ENCODE measurements around the gene GTPBP2.
A peak's percentile ranks its signal among the peaks of the same experiment; 100 is the strongest.
"Not testable (repeated sequence)": the region's sequence is repeated elsewhere in the genome, so short reads cannot be mapped to it uniquely, and the experiment has no call there.

GTPBP2 gene

DNA sequence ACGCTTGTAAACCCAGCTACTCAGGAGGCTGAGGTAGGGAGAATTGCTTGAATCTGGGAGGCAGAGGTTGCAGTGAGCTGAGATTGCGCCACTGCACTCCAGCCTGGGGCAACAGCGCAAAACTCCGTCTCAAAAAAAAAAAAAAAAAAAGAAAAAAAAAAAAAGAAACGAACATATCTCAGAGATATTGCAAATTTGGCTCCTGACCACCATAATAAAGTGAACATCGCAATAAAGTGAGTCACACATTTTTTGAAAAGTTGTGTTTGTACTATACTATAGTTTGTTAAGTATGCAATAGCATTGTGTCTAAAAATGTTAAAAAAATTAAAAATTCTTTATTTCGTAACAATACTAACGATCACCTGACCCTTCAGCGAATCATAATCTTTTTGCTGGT is 29.1 kb upstream of the GTPBP2 start:
- DNase-seq (ENCODE audit: low read depth in 2 of 2, low spot score in 1 of 2) = no peak

DNA sequence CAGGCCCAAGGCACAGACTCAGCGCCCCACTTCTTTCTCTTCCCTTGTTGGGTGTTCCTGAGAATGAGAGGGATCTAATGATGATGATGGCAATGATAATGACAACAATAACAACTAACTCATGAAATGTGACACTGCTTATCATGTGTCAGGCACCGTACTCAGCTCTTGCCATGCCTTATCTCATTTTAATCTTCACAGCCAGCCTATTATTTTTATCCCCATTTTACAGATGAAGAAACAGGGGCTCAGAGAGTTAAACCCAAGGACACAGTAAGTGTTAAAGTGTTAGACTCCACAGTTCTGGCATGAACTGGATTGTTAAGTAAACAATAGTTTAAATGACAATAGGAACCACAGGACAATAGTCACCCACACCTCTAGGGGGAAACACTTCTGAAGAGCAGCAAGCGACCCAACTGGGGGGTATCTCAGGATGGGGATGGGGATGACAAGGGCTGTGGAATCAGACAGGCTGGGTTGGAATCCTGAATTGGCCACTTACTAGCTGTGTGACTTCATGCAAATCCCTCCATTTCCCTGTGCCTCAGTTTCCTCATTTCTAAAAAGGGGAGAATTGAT is 28.2 kb upstream of the GTPBP2 start:
- DNase-seq (ENCODE audit: low read depth in 2 of 2, low spot score in 1 of 2) = no peak

DNA sequence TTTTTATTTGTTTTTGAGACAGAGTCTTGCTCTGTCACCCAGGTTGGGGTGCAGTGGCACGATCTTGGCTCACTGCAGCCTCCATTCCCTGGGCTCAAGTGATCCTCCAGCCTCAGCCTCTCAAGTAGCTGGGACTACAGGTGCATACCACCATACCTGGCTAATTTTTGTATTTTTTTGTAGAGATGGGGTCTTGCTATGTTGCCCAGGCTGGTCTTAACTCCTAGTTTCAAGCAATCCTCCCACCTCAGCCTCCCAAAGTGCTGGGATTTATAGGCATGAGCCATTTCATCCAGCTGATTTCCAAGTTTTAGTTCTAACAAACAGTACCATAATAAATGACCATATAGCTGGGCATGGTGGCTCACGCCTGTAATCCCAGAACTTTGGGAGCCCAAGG is 23.8 kb upstream of the GTPBP2 start:
- not testable (repeated sequence) for DNase-seq (ENCODE audit: low read depth in 2 of 2, low spot score in 1 of 2)

DNA sequence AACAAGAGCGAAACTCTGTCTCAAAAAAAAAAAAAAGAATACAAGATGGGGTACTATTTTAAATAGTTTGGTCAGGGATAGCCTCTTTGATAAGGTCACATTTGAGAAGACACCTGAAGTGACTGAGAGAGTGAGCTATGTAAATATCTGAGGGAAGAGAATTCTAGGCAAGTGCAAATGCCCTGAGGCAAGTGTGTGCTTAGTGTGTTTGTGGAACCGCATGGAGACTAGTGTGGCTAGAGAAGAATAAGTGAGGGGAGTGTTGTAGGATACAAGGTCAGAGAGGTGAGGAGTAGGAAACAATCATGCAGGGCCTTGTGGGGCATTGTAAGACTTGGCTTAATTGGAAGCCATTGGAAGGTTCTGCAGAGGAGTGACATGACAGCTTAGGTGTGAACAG is 19.2 kb upstream of the GTPBP2 start:
- no peak for DNase-seq (ENCODE audit: low read depth in 2 of 2, low spot score in 1 of 2)

DNA sequence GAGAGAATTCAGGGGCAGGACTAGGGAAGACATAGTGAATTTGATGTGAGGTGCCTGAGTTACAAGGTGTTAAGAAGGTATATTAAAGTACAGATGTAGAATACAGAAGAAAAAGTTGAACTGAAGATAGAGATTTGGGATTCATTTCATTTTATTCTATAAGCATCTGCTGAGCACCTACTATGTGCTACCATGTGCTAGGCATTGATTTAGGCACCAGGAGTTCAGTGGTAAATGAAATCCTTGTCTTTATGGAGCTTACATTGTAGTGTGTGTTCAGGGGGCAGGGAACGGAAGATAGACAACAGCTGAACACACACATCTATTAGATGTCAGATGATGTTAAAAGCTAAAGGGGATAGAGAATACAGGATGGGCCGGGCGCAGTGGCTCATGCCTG is 18.5 kb upstream of the GTPBP2 start:
- no peak for DNase-seq (ENCODE audit: low read depth in 2 of 2, low spot score in 1 of 2)

DNA sequence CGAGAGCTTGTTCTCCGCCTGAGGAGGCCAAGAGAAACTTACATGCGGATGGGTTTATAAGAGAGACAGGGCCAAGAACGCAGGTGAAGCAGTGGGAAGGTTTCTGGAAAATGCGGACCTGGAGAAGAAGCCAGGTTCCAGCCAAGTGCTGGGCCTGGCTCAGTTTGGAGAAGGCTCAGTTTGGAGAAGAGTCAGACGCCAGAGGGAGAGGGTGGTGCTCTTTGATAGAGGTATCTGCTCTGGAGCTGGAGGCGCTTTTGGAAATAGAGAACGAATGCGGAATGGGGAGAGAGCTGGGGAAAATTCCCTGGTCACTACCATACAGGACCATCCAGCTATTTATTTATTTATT is 16.5 kb upstream of the GTPBP2 start:
- no peak for DNase-seq (ENCODE audit: low read depth in 2 of 2, low spot score in 1 of 2)

DNA sequence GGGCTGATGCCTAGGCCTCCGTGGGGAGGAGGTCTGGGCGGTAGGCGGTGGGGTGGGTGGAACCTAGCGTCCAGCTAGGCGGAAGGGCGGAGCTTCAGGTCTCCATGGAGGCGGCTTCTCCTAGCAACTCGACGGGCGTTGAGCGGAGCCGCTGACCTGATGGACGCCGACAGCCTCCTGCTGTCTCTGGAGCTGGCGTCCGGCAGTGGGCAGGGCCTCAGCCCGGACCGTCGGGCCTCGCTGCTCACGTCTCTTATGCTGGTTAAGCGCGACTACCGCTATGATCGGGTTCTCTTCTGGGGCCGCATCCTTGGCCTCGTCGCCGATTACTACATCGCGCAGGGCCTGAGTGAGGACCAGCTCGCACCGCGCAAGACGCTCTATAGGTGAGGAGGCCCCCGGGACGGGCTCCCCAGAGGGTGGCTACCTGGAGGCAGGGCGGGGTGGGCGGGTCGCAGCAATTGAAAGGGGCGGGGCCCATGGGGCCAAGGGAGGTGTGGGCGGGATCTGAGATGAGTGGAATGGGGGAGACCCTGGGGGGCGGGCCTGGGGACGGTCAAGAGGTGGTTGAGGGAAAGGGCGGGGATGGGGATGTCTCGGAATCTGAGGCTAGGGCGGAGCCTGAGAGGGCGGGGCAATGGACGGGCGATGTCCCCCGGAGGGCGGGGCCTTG is 16.0 kb upstream of the GTPBP2 start, which contains the start of gene RSPH9:
RSPH9 (plus strand) TSS at position 97 of the 673 bp plus-strand sequence; CDS start at position 160, 63 bp downstream.
- peak in 1 of 2 donors; percentile 31 for DNase-seq (ENCODE audit: low read depth in 2 of 2, low spot score in 1 of 2)

DNA sequence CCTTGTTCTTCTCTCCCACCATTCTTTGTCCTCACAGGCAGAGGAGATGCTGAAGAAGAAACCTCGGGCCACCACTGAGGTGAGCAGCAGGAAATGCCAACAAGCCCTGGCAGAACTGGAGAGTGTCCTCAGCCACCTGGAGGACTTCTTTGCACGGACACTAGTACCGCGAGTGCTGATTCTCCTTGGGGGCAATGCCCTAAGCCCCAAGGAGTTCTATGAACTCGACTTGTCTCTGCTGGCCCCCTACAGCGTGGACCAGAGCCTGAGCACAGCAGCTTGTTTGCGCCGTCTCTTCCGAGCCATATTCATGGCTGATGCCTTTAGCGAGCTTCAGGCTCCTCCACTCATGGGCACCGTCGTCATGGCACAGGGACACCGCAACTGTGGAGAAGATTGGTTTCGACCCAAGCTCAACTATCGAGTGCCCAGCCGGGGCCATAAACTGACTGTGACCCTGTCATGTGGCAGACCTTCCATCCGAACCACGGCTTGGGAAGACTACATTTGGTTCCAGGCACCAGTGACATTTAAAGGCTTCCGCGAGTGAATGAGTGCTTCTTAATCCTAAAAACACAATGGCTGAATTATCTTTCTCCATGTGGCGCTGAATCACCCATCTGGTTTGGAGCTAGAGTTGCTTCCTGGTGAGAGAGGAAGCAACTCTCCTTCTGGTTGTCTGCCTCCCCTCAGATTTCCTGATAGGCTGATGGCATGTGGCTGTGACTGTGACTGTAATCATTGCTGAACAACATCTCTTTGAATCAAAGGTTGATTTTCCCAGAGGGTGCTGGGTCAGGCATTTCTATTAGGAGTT is 11.1 kb upstream of the GTPBP2 start:
- no peak for DNase-seq (ENCODE audit: low read depth in 2 of 2, low spot score in 1 of 2)

DNA sequence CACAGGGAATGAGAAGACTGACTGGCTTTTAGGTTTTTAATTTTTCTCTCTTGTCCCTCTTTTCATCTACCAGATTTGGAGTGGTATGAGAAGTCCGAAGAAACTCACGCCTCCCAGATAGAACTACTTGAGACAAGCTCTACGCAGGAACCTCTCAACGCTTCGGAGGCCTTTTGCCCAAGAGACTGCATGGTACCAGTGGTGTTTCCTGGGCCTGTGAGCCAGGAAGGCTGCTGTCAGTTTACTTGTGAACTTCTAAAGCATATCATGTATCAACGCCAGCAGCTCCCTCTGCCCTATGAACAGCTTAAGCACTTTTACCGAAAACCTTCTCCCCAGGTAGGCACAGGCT is 7.2 kb upstream of the GTPBP2 start:
- no peak for DNase-seq (ENCODE audit: low read depth in 2 of 2, low spot score in 1 of 2)

DNA sequence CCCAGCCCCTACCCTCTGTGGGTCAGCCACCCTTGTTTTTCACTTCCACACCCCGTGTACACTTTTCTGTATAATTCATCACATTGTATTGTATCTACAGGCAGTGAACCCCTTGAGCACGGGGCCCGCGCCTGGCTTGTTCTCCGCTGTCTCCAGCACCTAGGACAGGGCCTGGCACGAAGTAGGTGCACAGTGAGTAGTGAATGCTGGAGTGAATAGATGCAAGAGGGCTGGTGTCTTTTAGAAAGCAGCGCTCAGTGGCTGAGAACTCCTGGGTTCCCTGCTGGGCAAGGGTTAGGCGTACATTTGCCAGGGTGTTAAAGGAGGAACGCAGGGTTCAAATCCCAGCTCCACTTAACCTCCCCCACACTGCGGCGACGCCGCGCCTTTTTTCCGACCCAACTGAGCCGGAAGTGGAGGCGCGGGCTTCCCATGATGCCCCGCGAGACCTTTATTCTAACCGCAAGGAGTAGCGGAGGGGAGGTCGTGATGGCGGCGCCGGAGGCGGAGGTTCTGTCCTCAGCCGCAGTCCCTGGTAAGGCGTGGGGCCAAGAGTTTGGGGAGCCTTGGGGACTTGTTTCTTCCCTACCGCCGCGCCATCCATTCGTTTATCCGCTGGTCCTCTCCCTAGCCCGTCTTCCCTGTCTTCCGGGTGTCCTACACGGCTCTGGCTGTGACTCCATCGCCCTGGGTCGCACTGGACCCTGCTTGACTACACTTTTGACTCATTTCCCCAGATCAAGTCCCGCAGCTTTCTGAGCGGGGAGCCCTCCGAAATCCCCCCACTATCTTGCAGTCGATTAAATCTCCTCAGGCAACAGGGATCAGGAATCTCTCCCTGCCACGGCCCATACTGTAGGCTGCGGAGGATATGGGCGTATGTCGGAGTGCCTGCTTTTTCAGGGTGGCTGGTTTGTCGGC is 6.6 kb upstream of the GTPBP2 start, which contains the start of gene MAD2L1BP:
MAD2L1BP (plus strand) TSS at position 454 of the 921 bp plus-strand sequence; CDS start at position 490, 36 bp downstream.
- peak; percentile 69 to 77 for DNase-seq (ENCODE audit: low read depth in 2 of 2, low spot score in 1 of 2)

DNA sequence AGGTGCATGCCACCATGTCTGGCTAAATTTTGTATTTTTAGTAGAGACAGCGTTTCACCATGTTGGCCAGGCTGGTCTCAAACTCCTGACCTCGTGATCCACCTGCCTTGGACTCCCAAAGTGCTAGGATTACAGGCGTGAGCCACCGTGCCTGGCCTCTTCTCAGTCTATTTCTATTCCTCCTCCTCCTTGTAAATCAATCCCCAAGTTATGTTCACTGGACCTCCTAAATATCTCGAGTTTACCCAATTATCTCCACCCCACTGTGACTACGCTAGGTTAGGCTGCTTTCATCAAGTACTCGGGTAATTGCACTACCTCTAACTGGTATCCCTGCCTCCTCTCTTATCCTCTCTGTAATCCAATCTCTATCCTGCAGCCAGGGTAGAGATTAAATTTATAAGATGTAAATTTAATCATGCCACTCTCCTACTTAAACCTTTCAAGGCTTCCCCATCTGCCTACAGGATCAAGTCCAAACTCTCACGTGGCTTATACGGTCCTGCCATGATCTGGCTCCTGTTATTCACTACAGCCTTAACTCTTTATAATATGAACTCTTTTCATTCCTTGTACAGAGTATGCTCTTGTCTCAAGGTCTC is 5.7 kb upstream of the GTPBP2 start:
- no peak for DNase-seq (ENCODE audit: low read depth in 2 of 2, low spot score in 1 of 2)

DNA sequence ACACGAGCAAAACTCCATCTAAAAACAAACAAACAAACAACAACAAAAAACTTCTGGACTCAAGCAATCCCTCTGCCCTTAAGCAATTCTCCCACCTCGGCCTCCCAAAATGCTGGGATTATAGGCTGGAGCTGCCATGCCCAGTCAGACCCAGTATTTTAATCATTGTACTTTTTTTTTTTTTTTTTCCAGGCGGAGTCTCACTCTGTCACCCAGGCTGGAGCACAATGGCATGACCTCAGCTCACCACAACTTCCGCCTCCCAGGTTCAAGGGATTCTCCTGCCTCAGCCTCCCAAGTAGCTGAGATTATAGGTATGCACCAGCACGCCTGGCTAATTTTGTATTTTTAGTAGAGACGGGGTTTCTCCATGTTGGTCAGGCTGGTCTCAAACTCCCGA is 3.9 kb upstream of the GTPBP2 start:
- not testable (repeated sequence) for DNase-seq (ENCODE audit: low read depth in 2 of 2, low spot score in 1 of 2)

DNA sequence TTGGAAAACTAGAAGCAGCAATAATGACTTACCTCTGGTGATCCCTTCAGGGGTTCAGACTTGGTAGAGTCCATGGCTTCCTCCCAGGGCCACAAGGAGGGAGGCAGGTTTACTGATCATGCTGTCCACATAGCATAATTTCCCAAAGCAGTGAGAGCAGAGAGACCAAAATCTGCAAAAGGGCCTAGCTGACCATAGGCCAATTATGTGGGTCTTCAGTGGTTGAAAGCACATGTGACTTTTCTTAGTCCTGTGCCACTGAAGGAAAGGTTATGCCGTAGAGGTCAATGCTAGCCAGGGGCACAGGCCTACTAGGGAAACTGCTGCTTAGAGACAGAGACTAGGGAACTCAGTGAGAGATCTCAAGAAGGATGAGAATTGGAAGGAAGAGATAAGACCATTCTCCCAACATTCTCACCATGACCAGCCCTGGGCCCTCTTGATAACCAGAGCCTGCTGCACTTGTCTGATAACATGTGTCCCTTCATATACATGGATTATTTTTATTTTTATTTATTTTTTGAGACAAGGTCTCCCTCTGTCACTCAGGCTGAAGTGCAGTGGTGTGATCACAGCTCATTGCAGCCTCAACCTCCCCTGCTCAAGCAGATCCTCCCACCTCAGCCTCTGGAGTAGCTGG is 2.0 kb upstream of the GTPBP2 start:
- DNase-seq (ENCODE audit: low read depth in 2 of 2, low spot score in 1 of 2) = no peak

DNA sequence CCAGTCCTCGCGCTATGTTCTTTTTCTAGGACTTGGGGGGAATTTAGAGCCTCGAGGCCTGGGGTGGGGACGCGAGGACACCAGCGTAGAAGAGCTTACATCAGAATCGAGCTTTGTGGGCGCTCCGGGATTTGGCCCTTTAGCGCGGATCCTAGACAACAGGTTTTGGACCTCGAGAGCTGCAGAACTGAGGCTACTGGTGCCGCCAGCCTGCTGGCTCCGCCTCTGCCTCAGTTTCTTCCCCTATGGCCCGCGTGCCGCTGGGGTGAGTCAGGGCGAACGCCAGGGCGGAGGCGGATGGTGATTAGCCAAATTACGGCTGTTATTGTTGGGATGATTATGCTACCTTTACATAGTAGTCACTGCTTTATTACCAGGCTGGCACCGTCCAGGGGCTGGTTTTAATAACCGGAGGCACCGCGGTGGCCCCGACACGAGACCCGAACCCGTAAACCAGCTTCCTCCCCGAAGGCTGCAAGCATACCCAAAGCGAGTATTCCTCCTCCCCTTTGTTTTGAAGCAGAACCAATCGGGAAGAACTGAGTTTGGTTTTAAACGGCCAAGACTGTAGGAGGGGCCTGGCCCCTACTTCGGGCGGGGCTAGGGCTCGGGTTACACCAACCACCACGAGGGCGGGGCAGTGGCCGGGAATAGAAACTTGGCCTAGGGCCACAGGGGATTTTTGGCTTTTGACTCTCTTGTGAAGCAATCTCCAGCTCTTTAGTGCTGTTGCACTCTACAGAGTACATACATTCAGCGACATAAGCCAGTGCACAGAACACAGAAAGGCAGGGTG is 639 bp upstream of the GTPBP2 start:
- peak; percentile 60 to 81 for DNase-seq (ENCODE audit: low read depth in 2 of 2, low spot score in 1 of 2)

DNA sequence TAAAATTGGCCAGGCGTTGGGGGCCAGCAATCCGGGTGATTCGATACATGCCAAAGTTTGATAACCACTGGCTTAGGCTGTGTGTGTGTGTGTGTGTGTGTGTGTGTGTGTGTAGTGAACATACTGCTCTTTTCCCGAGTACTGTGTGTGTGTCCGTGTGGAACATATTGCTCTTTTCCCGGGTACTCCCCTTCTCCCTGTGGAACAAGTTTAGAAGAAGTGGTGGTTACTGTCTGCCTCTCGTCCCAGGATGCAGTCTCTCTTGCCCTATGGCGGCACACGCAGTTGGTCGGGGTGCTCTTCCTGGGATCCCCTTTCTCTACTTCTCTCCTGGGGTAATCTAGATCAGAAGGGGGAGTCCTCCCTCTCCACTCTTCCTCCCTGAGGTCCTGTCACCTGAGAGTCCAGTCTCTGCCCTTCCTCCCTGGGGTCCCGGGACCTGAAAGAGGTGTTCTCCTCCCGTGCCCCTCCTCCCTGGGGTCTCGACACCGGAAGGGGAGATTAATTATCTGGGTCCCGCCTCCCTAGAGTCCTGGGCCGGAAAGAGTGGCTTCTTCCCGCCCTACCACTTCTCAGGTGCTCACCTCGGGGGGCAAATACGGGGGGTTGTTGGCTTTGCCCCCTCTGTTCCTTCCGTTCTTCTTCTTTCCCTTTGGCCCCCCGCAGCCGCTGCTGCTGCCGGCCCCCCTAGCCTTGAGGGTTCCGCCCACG is 516 bp downstream of the GTPBP2 start:
- peak; percentile 15 to 25 for DNase-seq (ENCODE audit: low read depth in 2 of 2, low spot score in 1 of 2)

DNA sequence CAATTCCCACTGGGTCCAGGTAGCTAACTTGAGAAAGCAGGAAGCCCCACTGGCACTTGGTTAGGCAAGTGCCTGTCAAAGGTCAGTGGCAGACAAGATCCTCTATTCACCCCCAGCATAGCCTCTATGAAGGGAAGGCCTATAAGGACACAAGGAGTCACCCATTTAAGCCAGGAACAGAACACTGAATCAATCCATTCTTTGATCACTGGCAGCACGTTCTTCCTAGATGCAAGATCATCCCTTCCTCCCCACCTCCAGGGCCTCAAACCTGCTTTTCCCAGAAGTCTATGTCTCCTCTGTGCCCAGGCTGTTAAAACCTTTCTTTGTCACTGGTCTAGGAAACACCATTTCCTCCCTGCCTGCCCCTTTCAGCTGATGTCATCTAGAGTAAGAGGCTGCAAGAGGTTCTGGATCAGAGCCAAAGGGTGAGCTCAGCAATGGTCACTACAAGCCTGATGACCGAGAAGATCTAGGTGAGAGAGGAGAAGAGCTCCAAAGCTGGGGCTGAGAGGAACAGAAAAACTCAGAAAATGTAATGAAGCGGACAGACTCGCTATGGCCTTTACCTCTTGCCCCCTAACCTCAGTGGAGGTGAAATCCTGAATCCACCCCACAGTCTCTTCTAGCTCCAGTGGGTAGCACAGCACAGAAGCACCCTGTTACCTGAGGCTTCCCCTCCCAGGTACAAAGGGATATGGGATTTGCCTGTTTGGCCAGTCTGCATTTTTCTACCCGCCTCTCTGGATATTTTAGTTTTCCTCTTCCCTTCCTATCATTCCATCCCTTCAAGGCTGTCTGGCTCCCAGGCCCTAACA is 1.8 kb downstream of the GTPBP2 start:
- DNase-seq (ENCODE audit: low read depth in 2 of 2, low spot score in 1 of 2) = no peak

DNA sequence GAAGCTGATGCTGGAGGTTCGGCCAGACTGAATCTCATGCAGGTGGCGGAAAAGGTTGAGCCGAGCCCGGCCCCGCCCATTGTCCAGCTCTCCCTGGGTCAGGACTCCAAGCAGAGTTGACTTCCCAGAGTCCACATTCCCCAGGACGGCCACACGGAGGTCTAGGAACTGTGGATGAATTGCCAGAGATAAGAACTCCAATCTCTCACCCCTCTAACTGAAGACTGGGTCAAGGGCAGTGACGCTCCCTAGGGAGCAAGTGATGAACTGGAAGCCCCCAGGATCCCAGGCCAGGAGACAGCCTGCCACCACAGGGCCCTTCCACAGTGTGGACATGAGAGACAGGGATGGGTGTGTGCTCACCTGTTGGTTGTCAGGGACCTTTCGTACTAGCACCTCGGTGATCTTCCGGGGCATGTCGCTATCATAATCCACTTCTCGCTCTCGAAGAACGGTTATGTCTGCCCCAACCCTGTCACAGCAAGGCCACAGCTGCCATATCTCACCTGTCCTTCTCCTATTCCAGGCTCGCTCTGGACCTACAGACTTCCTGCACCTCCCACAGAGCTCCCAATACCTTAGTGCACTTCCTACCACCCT is 3.6 kb downstream of the GTPBP2 start:
- no peak for DNase-seq (ENCODE audit: low read depth in 2 of 2, low spot score in 1 of 2)
